T-helper 2 cell treated with Interferon-gamma antibody and Interleukin-4, amounts not matched to agents 100 ng/mL and 5 ng/mL, for 36 hours (primary cell): ENCODE measurements around the gene CRNKL1. TPM values are rescaled to one million over a fixed set of nuclear protein-coding genes. Genes with fewer than 3 reads are reported as not detected.

Experiments used
- intact Hi-C: fragments of 100-400 bp; cut with micrococcal nuclease; formaldehyde crosslinking; loops from one replicate; pipeline ENCODE4 v1.15.1; 2023
- total RNA-seq: library from RNA; stranded (reverse); gene quantifications from 2 replicates; pipeline ENCODE4 v1.2.3, GENCODE V29; 2022

Gene CRNKL1
- total RNA-seq, 1 donor from 2014 or later: 20.2 TPM

GRCh38 chr20:20063941-20064702 is 11.9 kb upstream of the CRNKL1 start:
- intact Hi-C loops: no loop called here

- intact Hi-C loops: no loop called here
Observed at GRCh38 chr20:20060234-20060998, 8.2 kb upstream of the CRNKL1 start.

GRCh38 chr20:20051767-20052073 is 546 bp downstream of the CRNKL1 start:
- intact Hi-C loops: loop anchor here (1.0 to 10.0 kb wide), 4 partner anchors 34 to 1251 kb away; partner anchors contain the start of genes KIZ, NAA20, RALGAPA2 and XRN2

- intact Hi-C loops: no loop called here
Observed at GRCh38 chr20:20039752-20040387, 12.4 kb downstream of the CRNKL1 start.

GRCh38 chr20:20038586-20038985 is 13.7 kb downstream of the CRNKL1 start:
- intact Hi-C loops: no loop called here

GRCh38 chr20:20037960-20038359 is 14.3 kb downstream of the CRNKL1 start:
- intact Hi-C loops: no loop called here

GRCh38 chr20:20036756-20037155 is 15.5 kb downstream of the CRNKL1 start:
- intact Hi-C loops: no loop called here

GRCh38 chr20:20034486-20034885 is 17.8 kb downstream of the CRNKL1 start:
- intact Hi-C loops: no loop called here

GRCh38 chr20:20031790-20032189 is 20.5 kb downstream of the CRNKL1 start:
- intact Hi-C loops: no loop called here

GRCh38 chr20:20027284-20027683 is 25.0 kb downstream of the CRNKL1 start:
- intact Hi-C loops: no loop called here

GRCh38 chr20:20024942-20025341 is 27.3 kb downstream of the CRNKL1 start:
- intact Hi-C loops: no loop called here

- intact Hi-C loops: no loop called here
Observed at GRCh38 chr20:20023395-20023794, 28.9 kb downstream of the CRNKL1 start.

- intact Hi-C loops: no loop called here
Observed at GRCh38 chr20:20022498-20022897, 29.8 kb downstream of the CRNKL1 start.

- intact Hi-C loops: no loop called here
Observed at GRCh38 chr20:20021835-20022234, 30.4 kb downstream of the CRNKL1 start.

- intact Hi-C loops: no loop called here
Observed at GRCh38 chr20:20020908-20021307, 31.4 kb downstream of the CRNKL1 start.

GRCh38 chr20:20019123-20019522 is 33.1 kb downstream of the CRNKL1 start:
- intact Hi-C loops: loop anchor here (5.0 to 10.0 kb wide), 2 partner anchors 693 to 1524 kb away; partner anchors contain the start of genes RALGAPA2 and RBBP9

- intact Hi-C loops: loop anchor here (5.0 to 10.0 kb wide), 2 partner anchors 694 to 1524 kb away; partner anchors contain the start of genes RALGAPA2 and RBBP9
Observed at GRCh38 chr20:20018366-20018765, 33.9 kb downstream of the CRNKL1 start.

GRCh38 chr20:20017844-20018185 is 34.5 kb downstream of the CRNKL1 start:
- intact Hi-C loops: loop anchor here (1.0 to 10.0 kb wide), 3 partner anchors 34 to 1523 kb away; partner anchors contain the start of genes CFAP61, CRNKL1, RALGAPA2 and RBBP9

GRCh38 chr20:20017001-20017843 is 35.0 kb downstream of the CRNKL1 start, which contains the start of gene NAA20:
Gene NAA20 (plus strand): TSS chr20:20017362. CDS start chr20:20017397, 35 bp downstream.
- intact Hi-C loops: loop anchor here (1.0 to 10.0 kb wide), 3 partner anchors 35 to 1522 kb away; partner anchors contain the start of genes CFAP61, CRNKL1, RALGAPA2 and RBBP9

GRCh38 chr20:20014659-20015058 is 37.6 kb downstream of the CRNKL1 start:
- intact Hi-C loops: loop anchor here (5.0 to 10.0 kb wide), 2 partner anchors 698 to 1520 kb away; partner anchors contain the start of genes RALGAPA2 and RBBP9

GRCh38 chr20:20012541-20012940 is 39.7 kb downstream of the CRNKL1 start:
- intact Hi-C loops: loop anchor here (10.0 kb wide), 1 partner anchor 1518 kb away; the partner anchor contains the start of gene RBBP9
